ENCODE data around the gene CPNE7.

GRCh38 chr16:89556750-89557689 lies 18.5 kb upstream of the CPNE7 start:
- no peak for TF ChIP-seq GATA3 (IDR thresholded peaks at IDR 0.05; ENCODE audit: low read depth, low read length)
- no peak for TF ChIP-seq GATA2 (IDR thresholded peaks at IDR 0.05; ENCODE audit: low read depth, low read length)
